A204.1 (cell line): ENCODE results near the gene MSANTD1.

Experiments used
- FAIRE-seq: peaks from 2 replicates; lab custom pipeline; 2012; peaks lifted over from hg19 to GRCh38; lab: Jason Lieb, UNC

Gene MSANTD1

DNA sequence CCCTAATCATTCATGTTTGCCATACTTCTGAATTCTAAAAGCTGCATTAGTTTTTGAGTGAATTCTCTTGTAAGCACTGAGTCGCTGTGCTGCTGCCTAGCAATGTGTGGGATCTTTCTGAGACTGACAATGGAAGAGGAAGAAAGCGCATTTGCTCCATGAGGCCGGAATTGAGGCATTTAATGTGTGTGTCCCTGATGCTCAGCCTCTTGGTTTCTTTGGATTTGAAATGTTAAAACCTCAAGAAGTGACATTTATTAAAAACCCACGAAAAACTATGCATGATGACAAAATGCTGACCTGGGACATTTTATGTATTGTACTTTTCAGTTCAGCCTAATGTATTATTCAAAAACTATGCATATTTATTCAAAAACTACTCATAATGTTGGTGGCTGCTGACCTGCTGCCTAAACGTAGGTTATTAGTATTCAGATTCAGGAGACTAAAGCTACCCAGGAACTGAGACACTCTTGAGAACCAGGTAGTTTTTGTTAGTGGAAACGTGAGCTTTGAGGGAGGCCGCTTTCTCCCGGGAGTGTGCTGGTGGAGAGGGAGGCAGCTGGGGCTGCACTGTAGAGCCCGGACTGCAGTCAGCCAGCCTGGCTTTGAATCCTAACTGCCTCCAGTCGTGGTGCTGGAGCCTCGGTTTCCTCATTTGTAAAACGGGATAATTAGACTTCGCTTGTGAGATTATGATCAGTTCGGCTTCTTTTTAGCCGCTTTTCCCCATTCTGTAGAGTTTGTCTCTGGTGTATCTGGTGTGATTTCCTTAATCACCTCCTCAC lies 55.2 kb downstream of the MSANTD1 start:
- no peak for FAIRE-seq

DNA sequence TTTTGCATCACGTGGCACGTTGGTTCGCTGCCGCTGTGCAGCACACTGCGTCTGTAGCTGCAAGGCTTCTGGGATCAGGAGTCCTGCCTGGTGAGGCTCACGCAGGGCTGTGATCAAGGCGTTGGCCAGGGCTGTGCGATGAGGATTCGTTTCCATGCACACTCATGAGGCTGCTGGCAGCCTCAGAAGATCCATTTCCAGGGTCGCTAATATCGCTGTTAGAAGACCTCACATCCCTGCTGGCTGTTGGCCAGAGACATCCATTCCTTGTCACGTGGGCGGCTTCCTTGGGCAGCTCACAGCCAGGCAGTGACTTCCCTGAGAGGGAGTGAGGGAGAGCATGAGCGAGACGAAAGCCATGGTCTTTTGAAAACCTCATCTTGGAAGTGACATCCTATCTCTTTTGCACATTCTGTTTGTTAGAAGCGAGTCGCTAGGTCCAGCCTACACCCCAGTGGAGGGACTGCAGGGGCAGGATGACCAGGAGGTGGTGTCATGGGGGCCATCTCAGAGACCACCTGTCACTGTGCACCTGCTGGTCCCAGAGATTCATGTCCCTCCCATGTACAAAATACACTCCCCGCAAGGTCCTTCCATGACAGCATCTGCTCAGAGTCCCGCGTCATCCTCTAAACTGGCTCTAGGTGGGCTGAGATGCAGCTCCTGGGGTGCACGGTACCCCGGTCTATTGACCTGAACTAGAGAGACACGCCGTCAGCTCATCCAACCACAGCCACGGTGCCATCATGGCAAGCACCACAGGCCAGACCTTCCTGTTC lies 56.1 kb downstream of the MSANTD1 start:
- no peak for FAIRE-seq

DNA sequence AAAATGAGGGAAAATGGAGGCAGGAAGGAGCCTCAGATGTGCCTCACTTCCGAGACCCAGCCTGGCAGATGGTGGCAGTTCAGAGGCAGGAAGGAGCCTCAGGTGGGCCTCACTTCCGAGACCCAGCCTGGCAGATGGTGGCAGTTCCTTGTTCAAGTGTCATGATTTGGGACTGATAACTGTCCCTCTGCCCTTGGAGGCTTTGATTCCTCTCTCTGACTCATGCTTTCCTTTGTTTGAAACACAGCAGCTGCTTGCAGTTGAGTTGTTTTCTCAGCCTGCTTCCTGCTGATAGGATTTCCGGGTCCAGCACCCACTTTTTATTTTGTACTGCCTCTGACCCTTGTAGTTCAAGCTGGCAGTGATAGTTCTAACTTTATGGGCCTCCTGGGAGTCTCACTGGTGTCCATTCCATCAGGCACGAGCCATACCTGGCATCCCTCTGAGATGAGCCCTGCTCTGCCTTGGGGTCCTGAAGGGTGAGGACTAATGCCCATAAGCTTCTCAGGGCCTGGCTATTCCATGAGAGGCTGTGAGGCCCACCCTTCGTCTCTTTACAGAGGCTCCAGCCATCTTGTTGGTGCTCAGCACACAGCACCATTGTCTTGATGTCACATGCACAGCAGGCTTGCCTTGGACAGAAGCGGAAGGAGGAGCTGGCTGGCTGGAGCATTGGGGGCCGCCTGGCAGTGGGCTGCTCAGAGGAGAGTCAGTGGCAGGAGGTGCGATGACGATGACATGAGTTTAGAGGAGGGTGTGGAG lies 56.8 kb downstream of the MSANTD1 start:
- FAIRE-seq: no peak
